Measurements from ENCODE around the gene BCORL1.

GRCh38 chrX:130027569-130027968, 45.1 kb downstream of the BCORL1 start:
- TF ChIP-seq CTCF (IDR thresholded peaks at IDR 0.05) (no peak), POLR2AphosphoS5 (IDR thresholded peaks at IDR 0.05) (no peak)
